Mammary epithelial cell (primary cell): ENCODE results near the gene FAM47E.

ENCODE experiments used
- EZH2 ChIP-seq: IDR thresholded peaks from 2 replicates; pipeline ENCODE4 v1.6.1; 2012; ENCODE audit warnings: low read length, inconsistent platforms, borderline replicate concordance
- TF ChIP-seq, protein P1 (sequence below), 2 donors: IDR thresholded peaks in 1 of 2; conservative IDR thresholded peaks in 1 of 2; 2 replicates each; pipeline ENCODE4 v1.5.1; 2011 to 2012; ENCODE audit warnings: inconsistent platforms in 2 of 2, low read length in 2 of 2, mild to moderate bottlenecking in 2 of 2, control low read depth in 1 of 2, low read depth in 1 of 2; ENCODE audit not compliant: insufficient read depth in 1 of 2; ENCODE audit errors: extremely low read depth in 1 of 2

DNA sequence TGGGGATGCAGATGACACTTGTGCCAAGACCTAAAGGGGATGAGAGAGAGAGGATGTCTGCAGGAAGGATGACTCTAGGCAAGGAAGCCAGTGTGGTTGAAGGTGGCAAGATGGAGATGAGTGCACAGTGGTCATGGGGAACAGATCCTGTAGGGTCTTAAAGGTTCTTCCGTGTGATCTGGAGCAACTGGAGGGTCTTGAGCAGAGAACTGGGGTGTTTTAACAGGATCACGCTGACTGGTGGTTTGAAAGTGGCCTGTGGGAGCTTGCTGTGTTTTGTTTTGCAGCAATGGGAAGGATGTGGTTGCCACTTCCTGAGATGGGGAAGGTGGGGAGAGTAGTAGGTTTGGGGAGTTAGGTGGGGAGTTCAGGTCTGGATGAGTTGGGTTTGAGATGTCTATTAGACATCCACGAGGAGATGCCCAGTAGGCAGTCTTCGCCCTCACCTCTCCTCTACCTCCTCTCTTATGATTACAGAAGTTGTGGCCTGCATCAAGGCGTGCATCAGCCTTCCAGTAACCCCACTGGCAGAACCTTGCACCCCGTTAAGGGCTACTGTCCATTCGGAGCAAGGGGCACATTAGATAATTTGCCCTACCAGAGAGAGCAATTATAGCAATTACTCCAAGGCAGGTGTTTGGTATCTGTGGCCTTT lies 53.6 kb downstream of the FAM47E start:
- TF ChIP-seq, protein P1, sequence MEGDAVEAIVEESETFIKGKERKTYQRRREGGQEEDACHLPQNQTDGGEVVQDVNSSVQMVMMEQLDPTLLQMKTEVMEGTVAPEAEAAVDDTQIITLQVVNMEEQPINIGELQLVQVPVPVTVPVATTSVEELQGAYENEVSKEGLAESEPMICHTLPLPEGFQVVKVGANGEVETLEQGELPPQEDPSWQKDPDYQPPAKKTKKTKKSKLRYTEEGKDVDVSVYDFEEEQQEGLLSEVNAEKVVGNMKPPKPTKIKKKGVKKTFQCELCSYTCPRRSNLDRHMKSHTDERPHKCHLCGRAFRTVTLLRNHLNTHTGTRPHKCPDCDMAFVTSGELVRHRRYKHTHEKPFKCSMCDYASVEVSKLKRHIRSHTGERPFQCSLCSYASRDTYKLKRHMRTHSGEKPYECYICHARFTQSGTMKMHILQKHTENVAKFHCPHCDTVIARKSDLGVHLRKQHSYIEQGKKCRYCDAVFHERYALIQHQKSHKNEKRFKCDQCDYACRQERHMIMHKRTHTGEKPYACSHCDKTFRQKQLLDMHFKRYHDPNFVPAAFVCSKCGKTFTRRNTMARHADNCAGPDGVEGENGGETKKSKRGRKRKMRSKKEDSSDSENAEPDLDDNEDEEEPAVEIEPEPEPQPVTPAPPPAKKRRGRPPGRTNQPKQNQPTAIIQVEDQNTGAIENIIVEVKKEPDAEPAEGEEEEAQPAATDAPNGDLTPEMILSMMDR (conservative IDR thresholded peaks at IDR 0.05 in 1 of 2, IDR thresholded peaks at IDR 0.05 in 1 of 2; ENCODE audit: extremely low read depth in 1 of 2, insufficient read depth in 1 of 2, low read depth in 1 of 2, low read length in 2 of 2), result no peak
- TF ChIP-seq EZH2, result no peak
